Parietal lobe (tissue), 1 donor: ENCODE data around the gene PPP1R3D. TPM values are rescaled to one million over a fixed set of nuclear protein-coding genes. Genes with fewer than 3 reads are reported as not detected.

Experiments
- total RNA-seq: library from RNA; depleted of rRNA; stranded (reverse); fragments of >200 nt; gene quantifications from one replicate; pipeline ENCODE4 v1.2.3, GENCODE V29; 2014

PPP1R3D gene
- 2.5 TPM for total RNA-seq

GRCh38 chr20:59940129-59940955 is at the start of gene PPP1R3D, which contains the start of gene FAM217B:
Gene PPP1R3D (minus strand): TSS chr20:59940305. CDS start chr20:59939931, 374 bp downstream.
Gene FAM217B (plus strand): TSS chr20:59940389. CDS start chr20:59943944, 3,555 bp downstream.

DNA sequence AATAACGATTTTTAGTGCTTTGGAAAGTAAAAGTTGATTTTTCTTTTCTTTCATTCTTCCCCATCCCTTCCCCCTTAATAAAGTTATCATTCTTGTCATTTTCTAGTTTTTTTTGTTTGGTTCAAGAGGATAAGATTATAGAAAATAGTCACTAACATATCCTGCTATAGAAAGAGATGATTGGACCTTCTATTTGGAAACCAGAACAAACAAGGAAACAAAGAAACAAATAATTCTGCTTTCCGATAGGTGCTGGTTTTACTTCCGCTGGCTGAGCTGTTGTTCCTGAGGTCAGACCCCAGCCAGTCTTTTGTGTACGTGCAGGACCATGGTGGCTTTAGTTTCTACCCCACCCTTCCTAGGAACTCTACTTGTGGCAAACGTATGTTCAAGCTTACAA is 18.0 kb upstream of the PPP1R3D start, which contains the start of gene CDH26:
CDH26 (plus strand) TSS at position 301 of the 400 bp plus-strand sequence. CDS start 304 bp downstream, outside the sequence.

DNA sequence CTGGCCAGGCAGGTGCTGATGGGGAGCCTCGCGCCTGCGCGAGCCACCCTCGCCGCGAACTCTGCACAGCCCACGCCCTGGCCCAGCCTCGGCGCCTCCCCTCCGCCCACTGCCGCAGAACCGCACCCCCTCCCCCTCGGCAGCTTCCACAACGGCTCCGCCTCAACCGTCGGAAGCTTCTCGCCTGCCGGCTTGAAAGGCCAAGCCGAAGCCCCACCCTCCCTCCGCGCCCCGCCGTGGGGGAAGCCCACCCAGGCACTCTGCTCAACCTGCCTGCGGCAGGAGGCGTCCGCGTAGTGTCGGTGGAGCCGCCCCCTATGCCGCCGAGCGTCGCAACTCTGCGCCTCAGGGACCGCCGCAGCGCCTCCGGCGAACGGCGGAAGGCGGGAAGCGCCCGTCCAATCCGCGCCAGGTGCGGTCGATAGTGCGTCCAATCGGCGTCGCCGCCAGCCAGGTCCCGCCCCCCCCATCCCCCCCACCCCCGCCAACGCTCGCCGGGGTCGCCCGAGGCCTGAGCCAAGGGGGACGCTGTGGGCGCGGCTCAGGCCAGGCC is 6.7 kb downstream of the PPP1R3D start, which contains the start of gene SYCP2:
SYCP2 (minus strand) TSS at position 342 of the 553 bp plus-strand sequence. CDS start 11,224 bp downstream, outside the sequence.

Other genes starting within 250 kb of the PPP1R3D start
- gene SYCP2, start 6.7 kb downstream of the PPP1R3D start, total RNA-seq = 5.3 TPM
- 29.7 TPM for gene FAM217B, start 84 bp upstream of the PPP1R3D start, total RNA-seq
- 2.2 TPM for gene CDH26, start 18.1 kb upstream of the PPP1R3D start, total RNA-seq